Activated CD4-positive, alpha-beta T cell treated with anti-CD3 and anti-CD28 coated beads for 48 hours (primary cell): ENCODE data around the gene LHX4.
A peak's percentile ranks its signal among the peaks of the same experiment; 100 is the strongest.

ENCODE experiments used
- DNase-seq: peaks from one replicate; pipeline ENCODE4 v3.0.0-alpha.2; 2020

The LHX4 gene

DNA sequence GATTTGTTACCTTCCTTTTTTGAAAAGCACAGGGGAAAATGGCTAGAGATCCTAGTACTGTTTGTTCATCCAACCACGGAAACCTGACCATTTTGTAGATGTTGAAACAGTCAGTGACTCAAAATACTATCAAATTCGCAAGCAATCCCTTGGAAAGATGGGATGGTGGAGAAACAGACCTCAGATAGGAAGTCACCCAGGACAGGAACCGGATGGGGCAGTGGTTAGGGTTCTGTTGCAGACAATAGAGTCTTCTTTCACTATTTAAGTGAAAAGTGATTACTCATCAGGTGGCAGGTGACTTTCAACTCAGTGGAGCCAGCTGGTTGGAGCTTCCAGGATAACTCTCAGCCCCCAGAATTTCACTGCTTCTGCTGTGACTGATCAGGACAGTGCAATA, 17.0 kb downstream of the LHX4 start:
- DNase-seq = no peak

DNA sequence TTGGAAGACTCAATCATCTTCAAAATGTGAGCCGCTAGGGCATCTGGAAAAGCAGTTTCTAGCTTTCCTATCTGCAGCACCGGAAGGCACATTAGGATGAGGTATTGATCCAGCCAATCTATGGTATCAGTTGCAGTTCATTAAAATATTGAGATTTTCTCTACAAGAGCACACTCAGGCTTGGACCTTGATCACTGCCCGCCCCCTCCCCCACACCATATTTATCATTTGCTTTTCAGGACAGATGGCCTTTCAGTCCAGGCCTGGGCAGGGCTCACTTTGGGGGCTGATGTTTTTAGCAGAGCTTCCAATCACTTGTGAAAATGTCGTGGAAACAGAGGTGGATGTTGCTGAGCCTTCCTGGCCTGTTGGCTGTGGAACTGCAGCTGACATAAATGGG, 17.5 kb downstream of the LHX4 start:
- DNase-seq = no peak

DNA sequence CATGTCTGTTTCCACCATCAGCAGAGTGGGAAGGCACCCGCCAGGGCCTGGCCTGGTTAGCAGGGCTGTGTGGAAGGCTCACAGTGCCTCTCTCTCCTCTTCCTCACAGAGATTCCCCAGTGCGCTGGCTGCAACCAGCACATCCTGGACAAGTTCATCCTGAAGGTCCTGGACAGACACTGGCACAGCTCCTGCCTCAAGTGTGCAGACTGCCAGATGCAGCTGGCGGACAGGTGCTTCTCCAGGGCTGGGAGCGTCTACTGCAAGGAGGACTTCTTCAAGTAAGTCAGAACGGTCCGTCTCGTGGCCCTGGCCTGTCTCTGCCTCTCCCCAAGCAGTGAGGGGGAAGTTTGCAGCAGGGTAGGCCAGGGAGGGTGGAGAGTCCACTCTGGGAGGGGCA, 18.1 kb downstream of the LHX4 start:
- no peak for DNase-seq

DNA sequence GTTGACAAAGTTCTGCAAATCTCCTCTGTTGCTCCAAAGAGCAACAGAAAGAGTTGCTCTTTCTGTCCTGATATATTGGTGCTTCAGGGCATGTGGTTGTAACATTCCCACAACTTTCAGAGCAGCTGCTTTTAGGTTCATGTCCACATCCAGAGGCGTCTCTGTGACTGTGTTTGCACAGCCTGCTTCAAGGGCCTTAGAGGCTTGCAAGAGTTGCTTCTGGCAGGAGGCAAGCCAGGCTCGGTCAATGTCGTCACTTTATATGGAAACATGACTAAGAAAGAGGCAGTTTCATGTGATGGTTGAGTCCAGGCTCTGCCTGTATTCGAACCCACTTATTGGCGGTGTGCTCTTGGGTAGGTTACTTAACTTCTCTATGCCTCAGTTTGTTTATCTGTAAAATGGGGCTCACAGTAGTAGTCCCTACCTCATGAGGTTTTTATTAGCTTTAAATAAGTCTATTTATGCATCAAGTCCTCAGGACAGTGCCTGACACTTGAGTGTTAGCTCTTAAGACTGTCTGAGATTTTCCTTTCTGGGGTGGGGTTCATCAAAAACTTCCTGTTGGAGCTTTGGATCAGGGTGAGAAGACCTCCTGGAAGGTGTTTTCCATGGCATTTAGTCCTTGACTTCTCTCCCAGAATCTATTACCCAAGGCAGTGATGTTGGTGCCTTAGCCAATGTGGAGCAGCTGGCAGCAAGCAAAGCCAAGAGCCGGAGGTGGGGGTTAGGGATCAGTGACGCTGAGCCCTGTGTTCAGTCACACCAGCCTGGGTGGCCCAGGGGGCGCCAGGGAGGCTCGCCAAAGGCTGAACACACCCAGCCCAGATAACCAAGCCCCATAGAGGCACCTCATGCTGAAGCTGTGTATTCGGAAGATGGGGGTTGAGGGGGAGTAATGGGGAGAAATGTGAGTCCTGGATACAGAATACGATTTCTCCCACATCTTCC, 18.9 kb downstream of the LHX4 start:
- peak; percentile 41 for DNase-seq

DNA sequence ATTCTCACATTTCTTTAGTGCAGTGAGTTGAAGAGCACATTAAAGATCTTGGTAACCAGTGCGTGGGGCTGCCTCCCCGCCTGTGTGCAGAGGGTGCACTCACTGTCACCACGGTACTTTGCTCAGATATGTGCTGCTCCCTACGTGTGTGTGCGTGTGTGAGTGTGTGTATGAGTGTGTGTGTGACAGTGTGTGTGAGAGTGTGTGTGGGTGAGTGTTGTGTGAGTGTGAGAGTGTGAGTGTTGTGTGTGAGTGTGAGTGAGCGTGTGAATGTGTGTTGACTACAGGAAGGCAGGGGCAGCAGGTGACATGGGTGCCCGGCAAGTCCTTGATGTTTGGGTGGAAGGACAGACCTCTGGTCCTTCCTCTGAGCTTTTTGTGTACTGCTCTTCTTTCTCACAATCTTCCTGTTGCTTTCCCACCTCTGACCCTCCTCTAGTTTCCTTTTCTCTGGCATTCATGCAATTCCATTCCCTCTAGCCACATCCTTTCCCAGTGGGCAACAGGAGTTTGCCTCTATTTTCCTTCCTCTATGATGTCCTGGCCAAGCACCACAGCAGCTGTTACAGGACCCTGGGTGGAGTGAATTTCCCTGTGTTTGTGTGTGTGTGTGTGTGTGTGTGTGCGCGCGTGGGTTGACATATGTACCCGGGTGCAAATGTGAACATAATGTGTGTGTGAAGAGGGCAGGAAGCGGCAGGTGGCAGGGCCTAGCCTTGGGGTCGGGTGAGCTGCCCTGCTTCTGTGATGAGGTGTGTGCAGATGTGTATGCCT, 19.8 kb downstream of the LHX4 start:
- DNase-seq = no peak

DNA sequence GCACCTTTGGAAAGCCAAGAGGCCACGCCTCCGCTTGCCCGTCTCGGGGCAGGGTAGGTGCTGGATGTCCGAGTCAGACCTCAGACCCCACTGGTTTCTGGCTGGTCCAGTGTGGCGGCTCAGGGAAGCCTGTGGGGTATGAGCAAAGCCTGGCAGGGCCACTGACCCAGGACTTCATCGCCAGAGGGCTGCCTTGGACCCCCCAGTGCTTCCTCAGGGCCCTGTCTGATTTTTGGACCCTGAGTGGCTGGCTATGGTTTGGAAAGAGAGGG, 20.4 kb downstream of the LHX4 start:
- no peak for DNase-seq

DNA sequence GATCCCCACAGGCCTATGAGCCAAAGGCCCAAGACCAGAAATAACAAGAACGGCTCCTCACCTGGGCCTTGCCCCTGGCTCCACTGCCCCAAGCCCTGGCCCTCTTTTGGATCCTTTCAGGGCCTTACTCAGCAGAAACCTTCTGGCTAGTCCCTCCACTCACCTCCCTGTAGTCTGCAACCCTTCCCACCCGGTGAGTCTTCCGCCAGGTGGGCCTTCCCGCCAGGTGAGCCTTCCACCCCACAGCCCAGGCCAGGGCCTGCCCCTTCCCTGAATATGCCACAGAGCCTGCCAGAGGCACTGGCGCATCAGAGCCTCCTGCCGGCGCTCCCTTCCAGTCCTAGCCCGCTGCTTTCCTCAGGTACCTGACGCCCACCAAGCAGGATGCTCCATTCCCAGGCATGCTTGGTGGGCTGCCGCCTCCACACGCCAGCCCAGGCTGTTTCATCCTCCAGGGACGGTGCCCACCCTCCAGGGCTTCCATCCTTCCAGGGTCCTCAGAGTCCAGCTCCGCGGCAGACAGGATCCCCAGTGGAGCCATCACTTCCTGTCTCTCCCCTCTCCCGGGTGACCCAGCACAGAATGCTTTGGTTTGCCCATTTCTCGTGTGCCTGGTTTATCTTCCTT, 20.9 kb downstream of the LHX4 start:
- no peak for DNase-seq

DNA sequence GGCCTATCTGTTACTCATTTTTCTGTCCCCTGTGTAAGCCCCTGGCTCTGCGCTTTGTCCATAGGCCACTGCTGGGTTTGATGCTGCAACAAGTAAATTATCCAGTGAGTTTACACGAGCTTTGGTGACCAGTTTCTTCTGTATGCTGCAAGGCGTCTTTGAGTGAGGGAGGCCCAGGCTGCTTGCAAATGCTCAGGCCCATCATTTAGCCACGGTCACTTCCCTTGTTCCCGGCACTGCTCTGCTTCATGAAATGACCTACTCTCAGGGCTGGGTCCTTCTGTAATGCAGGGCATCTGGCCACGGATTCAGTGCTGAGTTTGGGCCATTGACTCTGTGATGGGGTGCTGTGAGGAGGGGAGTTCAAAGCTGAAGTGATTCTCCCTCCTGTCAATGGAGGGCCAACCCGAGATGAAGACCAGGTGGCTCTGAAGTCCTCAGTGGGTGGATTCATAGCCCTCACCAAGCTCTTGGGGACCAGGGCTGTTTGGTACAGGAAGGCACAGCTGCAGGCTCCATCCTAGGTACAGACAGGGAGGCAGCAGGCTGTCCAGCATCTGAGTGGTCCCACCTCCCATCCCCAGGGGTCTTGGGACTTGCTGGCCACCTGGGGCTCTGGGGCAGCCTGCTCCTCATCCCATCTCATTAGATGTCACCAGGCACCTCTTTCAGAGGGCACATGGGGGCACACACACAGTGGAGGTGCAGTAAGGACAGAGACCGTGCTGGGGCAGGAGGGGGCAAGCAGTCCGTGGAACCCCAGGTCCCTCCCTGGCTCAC, 21.7 kb downstream of the LHX4 start:
- no peak for DNase-seq

DNA sequence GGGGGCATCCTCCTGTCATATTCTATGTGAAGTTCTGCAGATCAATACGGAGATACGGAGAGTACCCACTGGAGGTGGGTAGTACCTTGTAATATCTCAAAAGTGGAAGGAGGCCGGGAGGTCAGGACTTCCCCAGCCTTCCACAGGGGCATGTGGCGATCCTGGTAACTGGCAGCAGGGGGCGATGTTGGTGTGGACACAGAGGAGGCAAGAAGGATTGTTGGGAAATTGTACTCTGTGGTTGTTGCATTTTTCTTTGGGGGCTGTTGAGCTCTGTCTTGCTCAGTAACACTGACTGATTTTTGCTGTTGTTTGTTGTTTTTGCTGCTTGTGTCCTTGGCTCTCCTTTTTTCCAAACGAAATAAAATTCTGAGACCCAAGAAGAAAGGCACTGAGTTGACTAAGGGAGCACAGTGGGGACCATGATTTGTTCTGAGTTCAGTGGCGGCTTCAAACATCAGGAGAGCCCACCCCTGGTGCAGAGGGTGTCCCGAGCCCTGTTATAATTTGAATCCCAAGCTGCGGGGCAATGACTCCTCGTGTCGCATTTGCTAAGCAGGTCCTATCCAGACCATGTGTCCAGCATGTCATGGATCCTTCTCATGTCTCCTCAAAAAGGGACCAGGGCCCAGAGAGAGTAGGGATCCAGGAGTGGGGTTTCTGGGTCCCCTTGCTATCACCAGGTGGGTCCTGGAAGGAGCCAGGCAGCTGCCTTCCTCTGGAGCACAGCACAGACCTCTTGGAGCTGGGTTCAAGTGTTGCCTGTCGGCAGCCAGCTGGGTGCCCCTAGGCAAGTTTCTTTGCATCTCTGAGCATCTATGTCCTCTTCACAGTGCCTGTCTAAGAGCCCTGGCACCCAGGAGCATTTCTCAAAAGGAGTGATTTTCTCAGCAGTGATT, 22.8 kb downstream of the LHX4 start:
- DNase-seq = peak; percentile 87

DNA sequence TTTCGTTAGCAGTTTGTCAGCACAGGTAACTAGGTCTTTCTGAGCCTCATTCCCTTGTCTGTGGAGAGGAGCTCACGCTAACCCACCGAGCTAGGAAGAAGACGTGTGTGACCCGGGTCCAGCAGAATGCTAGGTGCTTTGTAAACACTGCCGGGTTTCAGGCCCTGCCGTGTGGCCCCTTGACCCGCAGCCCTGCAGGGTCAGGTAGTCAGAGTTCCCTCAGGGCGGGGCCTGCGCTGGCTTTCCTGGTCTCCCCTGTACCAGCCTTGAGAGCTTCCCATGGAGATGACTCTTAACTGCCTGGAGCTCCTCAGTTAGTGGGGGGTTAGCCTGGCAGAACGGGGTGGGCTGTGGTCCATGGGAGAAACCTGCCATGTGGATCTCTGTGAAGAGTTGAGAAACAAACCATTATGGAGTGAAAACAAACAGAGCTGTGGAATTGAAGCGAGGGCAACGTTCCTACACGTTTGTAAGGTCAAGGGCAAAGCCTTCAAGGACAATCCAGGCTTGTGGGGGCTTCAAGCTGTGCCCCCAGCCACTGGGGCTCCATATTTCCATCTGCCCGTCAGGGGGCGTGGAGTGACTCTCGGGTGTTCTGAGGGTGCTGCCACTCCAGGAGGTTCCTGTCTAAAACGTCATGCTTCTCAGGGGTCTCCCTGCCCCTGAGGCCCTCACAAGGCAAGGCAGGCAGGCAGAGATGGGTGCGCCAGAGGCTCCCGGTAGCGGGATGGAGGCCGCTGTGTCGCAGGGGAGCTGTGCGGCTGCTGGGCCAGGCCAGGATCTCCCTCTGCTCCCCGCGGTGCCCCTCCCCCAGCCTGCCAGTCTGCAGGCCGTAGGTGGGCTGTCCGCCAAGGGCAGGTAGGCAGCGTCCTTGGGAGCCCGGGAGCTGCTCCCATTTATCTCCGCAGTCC, 23.8 kb downstream of the LHX4 start:
- DNase-seq = no peak

DNA sequence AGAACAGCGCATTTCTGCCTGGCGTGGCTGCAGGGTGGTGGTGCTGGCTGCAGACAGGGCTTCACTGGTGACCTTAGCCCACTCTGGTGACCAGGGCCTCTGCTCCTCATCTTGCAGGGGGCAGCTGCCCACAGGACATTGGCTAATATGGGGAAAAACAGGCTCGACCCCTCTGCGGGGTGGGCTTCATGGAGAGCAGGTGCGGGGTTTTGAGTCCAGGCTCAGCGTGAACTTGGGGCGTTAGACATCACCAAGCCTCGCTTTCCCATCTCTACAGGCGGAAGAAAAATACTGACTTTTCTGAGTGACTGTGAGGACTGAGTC, 24.4 kb downstream of the LHX4 start:
- DNase-seq = no peak

DNA sequence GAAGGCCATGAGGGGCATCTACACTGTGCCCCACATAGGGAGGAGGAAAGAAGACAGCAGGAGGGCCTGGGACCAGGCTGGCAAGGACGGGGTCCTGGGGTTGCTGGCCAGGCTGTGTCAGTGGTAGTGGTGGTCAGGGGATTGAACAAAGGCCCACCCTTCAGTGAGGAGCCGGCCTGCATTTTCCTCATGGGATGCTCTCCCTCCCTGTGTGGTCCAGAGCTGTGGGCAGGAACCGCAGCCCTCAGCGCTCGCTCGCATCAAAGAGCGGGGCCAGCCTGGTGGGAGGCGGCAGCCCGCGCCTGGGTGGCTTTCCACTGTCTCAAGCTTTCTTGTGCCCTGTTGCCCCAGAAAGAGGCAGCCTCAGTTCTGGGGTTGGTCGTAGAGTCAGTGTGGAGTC, 24.8 kb downstream of the LHX4 start:
- DNase-seq = no peak

DNA sequence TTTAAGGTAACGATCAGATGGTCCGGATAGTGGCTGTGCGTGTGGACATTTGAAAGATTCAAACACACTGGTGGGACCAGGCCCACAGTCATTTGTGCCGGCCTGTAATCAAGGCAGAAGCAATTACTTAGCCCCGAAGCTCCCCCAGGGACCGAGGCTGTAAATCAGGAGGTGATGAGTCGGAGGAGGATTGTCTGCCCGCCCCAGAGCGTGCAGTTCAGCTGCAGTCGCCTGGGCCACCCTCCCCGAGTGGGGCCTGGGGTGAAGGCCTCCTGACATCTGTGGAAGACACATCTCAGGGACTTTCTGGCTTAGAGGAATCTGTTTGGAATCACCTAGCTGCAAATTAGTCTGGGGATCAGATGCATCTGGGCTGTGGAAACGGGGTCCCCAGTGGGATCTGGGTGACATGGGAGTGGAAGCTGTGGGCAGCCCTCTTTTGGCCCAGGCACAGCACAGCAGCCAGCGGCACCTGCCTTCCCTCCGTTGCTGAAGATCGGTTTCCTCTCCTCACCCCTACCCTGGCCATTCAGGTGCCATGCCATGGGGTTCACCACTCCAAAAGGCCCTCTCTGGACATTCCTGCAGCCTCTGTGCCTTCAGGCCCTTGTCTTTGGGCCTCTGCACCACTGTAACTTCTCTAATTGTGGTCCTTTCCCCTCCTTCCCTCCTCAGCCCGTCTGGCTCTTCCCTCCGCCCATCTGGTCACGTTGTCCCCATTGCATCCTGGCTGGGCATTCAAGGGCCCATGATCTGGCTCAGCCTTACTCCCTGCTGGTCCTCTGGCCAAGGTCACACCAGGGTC, 25.7 kb downstream of the LHX4 start:
- no peak for DNase-seq

DNA sequence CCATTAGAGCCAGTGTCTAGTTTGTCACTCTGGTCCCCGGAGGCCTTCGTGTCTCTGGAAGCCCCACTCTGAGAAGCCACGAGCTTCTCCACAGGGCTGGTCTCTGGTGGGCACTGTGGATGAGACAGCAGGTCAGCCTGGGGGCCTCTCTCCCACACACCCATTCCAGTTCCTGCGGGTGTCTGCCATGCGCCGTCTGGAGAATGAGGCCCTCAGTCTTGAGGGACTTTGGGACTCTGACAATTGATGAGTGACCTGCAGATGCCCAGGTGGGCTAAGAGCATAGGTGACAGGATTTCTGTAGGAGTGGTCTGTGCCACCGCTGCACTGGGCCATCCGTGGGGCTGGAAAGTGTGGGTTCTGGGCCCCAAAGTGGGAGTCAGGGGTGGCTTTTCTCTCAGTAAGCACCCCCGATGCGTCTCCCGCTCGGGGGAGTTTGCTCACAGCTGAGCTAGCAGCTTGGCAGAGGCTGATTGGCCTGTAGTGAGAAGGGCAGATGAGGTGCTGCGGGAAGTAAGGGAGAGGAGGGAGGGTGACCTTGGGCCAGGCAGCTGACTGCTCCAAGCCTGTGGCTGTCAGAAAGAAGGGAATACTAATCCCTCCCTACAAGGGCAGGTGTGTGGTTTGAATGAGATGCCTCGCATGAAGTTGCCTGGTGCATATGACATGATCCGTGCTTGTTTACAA, 26.4 kb downstream of the LHX4 start:
- no peak for DNase-seq

DNA sequence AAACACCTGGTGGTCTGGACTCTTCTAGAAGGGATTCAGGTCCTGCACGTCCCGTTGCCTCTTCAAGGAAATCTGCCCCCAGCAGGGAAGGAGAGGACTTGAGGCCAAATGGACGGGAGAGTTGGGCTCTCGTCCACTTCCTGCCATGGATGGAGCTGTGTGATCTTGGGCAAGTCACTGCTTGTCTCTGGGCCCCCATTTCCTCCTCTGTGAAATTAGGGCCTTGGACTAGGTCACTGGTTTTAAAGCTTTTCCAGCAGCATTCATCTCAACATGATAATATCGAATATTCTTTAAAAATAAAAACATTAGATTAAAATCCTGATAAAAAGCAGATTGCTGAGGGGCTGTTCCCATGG, 26.9 kb downstream of the LHX4 start:
- no peak for DNase-seq

DNA sequence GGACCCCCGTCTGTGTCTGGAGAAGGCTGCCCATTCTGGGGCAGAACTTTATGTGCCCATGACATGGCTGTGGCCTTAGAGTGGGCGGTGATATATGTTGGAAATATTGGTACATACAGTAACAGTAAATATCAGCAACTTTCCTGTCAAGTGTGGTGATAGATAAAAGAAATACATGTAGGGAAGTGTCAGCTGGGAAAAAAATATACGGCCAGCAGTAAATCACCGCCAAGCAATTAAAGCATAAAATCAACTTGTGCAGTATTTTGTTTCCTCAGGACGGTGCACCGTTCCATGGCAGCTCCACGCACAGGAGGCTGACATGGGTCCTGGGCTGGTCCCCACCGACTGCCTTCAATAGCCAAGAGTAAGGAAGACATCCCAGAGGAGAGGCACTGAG, 27.4 kb downstream of the LHX4 start:
- DNase-seq = no peak

DNA sequence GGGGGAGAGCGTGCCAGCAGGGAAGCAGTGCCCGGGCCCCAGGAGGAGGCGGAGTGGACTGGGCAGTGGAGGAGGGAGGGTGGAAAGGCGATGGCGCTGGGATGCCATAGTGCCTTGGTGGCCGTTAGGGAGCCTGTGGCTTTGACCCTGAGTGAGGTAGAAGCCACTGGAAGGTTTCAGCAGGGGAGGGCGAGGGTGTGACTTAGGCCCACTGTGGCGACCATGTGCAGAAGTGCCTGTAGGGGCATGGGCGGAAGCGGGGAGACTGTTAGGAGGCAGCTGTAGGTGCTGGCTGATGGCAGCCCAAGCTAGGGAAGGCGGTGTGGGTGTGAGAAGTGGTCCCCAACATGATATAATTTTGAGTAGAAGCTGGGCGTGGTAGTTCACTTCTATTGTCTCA, 28.2 kb downstream of the LHX4 start:
- no peak for DNase-seq

DNA sequence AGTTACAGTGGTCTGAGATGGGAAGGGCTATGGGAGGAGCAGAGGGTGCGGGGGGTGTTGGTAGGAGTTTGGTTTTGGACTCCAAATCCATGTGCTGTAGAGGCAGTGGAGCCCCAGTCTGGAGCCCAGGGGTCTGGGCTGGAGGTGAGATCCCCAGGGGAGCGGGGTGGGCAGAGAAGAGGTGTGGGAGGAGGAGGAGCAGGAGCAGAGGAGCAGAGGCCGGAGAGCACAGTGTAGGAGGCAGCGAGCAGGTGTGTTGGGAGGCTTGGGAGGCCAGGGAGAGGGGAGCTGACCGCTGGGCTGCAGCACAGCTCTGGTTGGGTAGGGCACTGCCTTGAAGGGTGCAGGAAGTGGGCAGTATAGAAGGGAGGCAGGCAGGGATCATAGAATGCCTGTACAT, 28.9 kb downstream of the LHX4 start:
- DNase-seq = no peak

DNA sequence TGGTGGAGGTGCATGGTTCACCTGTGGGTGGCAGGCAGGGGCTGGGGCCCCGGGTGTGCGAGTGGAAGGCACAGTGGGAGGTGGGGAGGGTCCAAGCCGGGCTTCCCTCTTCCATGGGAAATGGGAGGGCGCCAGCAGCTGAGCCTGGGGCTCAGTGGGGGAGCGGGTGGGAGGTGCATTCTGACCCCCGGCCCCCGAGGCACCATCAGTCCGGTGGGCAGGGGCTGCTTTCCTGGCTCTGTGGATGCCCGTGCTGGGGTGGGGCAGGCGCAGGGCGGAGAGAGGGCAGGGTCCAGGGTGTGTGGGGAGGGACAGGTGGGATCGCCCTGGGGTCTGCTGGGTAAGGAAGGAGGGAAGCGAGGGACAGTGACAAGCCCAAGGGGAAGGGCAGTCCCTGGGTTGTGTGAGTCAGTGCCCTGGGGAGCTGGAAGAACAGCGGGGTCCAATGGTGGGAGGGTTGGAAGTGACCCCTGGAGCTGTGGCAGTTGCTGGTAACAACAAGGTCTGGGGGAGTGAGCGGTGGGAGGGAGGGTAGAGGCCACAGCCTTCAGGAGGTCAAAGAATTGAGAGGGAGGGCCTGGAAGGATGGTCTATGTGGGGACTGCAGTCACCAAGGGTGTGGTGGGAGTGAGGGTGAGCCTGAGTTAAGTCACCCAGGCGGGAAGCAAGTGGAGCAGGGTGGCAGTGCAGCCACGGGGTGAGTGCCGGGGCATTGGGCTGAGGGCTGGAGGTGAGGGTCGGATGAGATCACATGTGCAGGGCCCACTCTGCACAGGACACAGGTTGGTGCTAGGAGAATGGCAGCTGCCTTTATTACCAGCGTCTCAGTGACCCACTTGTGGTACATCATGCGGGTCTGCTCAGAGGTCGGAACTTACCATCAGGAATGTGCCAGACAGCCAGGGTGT, 29.6 kb downstream of the LHX4 start:
- DNase-seq = no peak
